ENCODE data around the gene CAPN5.

CAPN5 gene

GRCh38 chr11:77154381-77155081, 87.8 kb downstream of the CAPN5 start:
- no peak overlapping the region for H3K27ac ChIP-seq

GRCh38 chr11:77155082-77155475, 88.3 kb downstream of the CAPN5 start:
- H3K27ac ChIP-seq, result no peak overlapping the region
- TF ChIP-seq CTCF (conservative IDR thresholded peaks at IDR 0.05) (no peak), ZFX (IDR thresholded peaks at IDR 0.05) (no peak)

More at GRCh38 chr11:77154381-77155081, 87.8 kb downstream of the CAPN5 start:
- no peak for TF ChIP-seq ZFX (IDR thresholded peaks at IDR 0.05)
- TF ChIP-seq CTCF (conservative IDR thresholded peaks at IDR 0.05), result no peak

DNA sequence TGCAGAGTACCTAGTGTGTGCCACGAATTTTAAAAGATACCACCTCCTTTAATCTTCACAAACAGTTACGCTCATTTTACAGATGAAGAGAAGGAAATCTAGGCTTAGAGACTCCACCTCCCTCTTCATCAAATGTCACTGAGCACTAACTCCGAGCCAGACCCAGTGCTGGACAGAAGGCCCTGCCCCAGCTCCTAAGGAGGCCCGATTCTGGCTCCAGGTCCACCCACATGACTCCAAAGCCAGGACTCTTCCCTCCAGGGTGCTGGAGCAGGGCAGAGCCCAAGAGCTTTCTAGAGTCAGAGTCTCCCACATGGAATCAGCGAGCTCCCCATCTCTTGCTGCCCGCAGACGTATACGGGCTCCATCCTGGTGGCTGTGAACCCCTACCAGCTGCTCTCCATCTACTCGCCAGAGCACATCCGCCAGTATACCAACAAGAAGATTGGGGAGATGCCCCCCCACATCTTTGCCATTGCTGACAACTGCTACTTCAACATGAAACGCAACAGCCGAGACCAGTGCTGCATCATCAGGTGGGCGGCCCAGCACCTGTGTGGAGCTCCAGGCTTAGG, 88.9 kb downstream of the CAPN5 start:
- no peak overlapping the region for H3K27ac ChIP-seq
- TF ChIP-seq ZFX (IDR thresholded peaks at IDR 0.05), result no peak
- no peak for TF ChIP-seq CTCF (conservative IDR thresholded peaks at IDR 0.05)

GRCh38 chr11:77156396-77157195, 89.8 kb downstream of the CAPN5 start:
- no peak overlapping the region for H3K27ac ChIP-seq
- no peak for TF ChIP-seq CTCF (conservative IDR thresholded peaks at IDR 0.05)

- no peak overlapping the region for H3K27ac ChIP-seq
- TF ChIP-seq ZFX (IDR thresholded peaks at IDR 0.05) (no peak), CTCF (conservative IDR thresholded peaks at IDR 0.05) (no peak)
These were observed 91.4 kb downstream of the CAPN5 start for GRCh38 chr11:77158041-77158695.

DNA sequence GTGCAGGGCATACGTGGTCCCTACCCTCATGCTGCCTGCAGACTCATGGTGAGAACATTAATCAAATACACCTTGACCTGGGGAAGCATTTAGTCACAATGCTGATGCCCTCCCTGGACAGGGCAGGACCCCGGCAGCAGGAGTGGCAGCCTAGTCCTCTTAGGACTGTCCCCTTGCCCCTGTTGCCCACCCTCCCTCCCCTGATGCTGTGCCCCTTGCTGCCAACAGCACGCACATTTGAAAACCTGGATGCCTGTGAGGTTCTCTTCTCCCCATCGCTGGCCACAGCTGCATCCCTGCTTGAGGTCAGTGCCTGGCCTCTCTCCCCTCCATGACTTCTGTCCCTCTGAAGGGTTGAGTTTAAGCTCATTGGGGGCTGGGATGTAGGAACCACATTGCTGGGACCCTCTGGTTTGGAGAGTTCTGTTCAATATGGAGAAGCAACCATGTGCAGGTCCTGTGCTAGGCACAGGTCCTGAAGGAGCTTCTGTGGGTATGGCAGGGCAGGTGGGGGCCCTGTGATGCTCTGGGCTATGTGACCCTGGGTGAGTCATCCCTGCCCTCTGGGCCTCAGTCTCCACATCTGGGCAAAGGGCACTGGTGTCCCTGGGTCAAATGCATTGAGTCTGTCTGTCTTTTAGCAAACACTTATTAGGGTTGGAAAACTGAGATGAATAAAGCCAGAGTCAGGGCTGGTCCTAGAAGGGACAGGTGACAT, 92.6 kb downstream of the CAPN5 start:
- no peak overlapping the region for H3K27ac ChIP-seq
- TF ChIP-seq CTCF (conservative IDR thresholded peaks at IDR 0.05), result no peak
- no peak for TF ChIP-seq ZFX (IDR thresholded peaks at IDR 0.05)
